SIG-M5 treated with dmso at 0.1 percent for 504 hours (cell line): Measurements from ENCODE around the gene TLR5.

Source experiments
- DNase-seq: peaks from one replicate; lab custom pipeline; 2025; ENCODE audit not compliant: unreplicated experiment; lab: John Stamatoyannopoulos, UW

Gene TLR5

DNA sequence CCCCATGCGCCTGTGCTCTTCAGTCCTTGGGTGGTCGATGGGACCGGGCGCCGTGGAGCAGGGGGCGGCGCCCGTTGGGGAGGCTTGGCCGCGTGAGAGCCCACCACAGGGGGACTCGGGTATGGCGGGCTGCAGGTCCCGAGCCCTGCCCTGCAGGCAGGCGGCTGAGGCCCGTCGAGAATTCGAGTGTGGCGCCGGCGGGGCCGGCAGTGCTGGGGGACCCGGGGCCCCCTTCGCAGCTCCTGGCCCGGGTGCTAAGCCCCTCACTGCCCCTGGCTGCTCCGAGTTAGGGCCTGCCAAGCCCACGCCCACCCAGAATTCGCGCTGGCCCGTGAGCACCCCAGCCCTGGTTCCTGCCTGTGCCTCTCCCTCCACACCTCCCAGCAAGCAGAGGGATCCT is 26.1 kb downstream of the TLR5 start:
- DNase-seq, result no peak

DNA sequence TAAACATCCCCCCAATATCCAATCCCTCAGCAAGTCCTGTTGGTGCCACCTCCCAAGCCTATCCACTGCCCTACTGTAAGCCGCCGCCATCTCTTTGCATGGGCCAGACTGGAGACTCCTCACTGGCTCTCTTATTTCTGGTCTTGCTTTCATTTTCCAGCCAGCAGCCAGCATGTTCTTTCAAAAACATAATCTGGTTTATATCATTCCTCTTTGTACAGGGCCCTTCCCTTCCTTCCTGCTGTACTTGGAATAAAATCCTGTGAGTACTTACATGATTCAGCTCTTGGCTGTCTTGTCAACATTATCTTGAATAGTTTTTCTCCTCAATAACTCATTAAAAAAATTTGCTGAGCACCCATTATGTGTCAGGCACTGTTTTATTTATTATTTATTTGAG is 28.2 kb downstream of the TLR5 start:
- no peak for DNase-seq

DNA sequence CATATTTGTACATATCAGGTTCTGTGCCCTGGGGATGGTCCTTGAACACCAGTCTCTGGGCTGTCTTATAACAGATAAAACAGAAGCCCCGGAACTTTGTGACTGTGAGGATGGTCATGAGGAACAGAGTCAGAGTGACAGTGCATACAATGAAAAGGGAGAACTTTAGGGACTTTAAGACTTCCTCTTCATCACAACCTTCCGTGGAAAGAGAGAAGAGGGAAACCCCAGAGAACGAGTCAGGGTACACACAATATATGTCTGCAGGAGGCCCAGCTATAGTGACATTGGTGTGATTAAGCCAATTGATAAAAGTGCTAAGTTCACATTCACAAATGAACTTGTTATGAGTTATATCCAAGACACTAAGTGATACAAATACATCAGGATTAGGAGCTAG is 32.1 kb downstream of the TLR5 start:
- DNase-seq, result no peak

DNA sequence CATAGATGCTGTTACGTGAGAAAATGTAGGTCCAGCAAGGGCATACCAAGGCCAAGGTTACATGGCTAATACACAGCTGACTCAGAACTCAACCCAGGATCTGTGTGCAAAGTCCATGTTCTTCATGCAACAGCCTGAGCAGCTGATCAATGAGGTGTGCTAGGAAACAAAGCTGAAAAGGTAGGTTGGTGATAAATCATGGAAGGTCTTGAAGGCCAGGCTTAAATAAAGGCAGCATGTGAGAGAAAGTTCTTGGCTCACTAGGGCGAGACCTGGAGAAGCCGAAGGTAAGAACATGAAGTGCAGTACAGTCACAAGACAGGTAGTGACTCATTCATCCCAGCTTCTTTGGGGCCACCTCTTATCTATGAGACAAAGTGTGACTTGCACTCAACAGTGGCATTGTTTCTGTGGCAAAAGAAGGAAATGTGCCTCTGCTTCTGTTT is 33.4 kb downstream of the TLR5 start:
- DNase-seq, result no peak

DNA sequence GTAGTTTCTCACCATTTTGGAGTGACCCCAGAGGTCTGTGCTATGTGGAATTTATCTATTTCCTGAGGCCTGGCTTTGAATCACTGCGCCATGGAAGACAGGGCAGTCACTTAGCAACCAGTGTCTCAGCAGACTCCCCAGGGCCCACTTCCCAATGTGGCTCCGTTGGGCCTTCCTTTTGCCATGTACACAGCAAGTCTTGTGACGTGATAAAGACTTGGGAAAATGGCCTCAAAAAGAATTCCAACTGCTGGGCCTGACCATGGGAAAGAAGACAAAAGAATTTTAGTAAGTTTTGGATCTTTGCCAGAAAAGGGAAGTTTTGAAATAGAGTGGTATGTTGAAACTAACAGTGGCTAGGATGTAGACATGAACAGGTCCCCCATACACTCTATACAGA is 36.2 kb downstream of the TLR5 start:
- DNase-seq, result no peak

DNA sequence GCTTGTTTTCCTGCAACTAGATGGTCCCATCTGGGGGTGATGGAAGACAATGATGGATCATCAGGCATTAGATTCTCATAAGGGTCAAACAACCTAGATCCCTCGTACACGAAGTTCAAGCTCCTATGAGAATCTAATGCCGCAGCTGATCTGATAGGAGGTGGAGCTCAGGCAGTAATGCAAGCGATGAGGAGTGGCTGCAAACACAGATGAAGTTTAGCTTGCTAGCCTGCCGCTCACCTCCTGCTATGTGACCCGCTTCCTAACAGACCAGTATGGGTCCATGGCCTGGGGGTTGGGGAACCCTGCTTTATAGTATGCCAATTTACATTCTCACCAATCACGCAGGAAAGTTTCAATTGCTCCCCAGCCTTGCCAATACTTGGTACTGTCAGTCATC is 37.5 kb downstream of the TLR5 start:
- no peak for DNase-seq

DNA sequence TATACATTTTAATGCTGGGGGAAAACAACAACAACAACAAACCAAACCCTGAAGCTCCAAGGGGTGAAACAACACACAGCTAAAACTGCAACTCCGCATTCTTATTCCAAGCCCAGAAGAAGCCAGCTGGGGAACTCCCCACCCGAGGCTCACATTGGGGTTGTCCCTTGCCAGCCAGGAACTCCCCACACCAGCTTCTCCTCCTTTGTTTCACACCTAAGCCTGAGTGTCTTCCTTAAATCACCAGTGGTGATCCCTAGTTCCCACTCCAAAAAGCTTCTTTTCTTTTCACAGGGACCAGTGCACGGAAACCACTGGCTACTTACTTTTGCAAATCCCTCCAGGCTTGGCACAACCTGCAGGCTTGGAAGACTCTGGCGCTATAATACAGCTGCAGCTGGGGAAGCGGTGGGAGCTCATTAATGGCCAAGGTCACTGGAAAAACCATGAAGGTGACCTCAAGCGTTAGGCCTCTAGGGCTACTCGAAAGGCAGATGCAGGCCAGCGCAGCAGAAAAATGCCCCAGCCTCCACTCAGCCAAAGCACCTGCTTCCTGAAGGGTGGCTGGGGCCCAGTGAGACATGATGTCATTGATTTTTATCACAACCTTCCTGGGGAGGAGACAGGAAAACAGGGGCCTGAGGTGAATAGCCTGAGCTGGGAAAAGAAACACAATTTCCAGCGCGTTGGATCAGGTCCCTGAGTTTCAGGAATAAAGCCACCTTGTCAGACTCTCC is 40.1 kb downstream of the TLR5 start:
- no peak for DNase-seq

DNA sequence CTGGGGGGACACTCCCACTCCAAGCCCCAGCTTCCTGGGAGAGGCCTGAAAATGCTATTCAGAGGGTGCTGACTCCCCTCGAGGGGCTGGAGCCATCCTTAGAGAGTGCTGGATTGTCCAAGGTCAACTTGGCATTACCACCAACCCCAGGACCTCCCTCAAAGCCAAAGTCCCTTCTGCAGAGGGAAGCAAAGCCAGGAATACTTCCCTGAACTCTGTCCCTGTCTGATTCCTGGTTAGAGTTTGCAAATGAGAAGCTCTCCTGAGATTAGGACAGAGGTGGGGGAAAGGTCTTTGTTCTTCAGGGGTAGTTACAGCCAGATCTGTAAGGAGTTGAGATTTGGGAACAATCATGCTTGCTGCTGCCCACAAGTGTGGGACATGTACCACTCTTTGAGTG is 45.3 kb downstream of the TLR5 start:
- DNase-seq, result no peak

DNA sequence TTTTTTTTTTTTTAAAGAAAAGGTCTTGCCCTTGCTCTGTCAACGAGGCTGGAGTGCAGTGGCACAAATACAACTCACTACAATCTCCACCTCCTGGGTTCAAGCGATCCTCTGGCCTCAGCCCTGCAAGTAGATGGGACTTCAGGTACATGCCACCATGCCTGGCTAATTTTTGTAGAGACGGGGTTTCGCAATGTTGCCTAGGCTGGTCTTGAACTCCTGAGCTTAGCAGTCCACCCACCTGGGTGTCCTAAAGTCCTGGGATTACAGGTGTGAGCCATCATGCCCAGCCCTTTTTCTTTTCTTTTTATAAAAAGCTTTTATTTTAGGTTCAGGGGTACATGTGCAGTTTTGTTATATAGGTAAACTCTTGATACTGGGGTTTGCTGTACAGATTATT is 47.2 kb downstream of the TLR5 start:
- DNase-seq, result no peak

DNA sequence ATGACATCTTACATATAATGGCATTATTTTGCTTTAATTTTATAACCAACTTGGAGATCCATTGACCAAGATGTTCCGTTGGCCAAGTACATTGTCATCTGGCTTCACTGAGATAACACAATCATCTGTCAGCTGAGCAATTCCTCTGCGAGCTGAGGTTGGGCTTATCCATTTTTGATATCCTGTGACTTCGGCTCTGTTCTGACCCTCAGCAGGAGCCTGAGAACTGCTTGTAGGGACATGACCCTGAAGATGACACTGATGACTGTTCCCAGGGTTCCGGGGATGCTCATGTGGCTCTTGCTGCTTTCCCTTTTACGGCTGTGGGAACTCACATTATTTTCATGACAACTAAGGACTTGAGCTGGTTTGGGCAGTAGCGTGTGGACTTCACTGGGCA is 51.2 kb downstream of the TLR5 start:
- no peak for DNase-seq

DNA sequence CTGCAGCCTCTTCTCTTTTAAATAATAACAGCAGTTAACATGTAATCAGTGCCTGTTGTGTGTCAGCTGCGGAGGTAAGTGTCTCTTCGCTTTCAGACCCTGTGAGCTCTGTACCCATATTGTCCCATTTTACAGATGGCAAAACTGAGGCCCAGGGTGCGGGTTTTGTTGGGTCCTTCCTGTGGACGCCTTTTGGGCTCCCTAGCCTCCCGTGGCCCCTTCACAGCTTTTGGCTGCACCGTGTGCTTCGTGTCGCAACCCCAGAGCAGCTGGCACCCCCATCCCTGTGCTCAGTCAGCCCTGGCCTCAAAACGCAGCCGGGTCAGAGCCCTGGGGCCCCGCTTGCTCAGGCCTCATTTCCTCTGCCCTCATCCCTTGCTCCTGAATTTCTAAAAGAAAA is 53.8 kb downstream of the TLR5 start:
- DNase-seq, result no peak

DNA sequence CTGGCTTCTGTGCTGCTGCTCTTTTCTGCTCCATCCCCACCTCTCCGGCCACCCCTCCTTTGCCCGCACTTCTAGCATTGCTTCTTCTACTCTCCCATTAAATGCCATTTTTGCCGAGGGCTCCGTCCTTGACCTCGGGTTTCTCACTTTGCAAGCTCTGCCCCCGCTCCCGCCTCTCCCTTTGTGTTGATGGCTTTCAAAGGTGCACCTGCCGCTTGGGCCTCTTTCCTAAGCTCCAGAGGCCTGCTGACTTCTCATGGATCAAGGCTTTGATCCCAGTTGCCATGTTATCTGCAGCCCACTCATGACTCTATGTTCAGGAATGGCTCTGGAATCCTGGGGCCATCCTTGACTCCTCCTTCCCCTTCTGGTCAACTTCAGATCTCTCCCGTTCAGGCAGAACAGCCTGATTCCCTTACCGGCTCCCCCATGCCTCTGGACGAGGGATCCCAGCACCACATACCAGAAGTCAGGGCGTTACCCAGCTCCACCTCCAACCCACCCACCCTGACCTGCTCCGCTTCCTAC is 54.3 kb downstream of the TLR5 start:
- no peak for DNase-seq

DNA sequence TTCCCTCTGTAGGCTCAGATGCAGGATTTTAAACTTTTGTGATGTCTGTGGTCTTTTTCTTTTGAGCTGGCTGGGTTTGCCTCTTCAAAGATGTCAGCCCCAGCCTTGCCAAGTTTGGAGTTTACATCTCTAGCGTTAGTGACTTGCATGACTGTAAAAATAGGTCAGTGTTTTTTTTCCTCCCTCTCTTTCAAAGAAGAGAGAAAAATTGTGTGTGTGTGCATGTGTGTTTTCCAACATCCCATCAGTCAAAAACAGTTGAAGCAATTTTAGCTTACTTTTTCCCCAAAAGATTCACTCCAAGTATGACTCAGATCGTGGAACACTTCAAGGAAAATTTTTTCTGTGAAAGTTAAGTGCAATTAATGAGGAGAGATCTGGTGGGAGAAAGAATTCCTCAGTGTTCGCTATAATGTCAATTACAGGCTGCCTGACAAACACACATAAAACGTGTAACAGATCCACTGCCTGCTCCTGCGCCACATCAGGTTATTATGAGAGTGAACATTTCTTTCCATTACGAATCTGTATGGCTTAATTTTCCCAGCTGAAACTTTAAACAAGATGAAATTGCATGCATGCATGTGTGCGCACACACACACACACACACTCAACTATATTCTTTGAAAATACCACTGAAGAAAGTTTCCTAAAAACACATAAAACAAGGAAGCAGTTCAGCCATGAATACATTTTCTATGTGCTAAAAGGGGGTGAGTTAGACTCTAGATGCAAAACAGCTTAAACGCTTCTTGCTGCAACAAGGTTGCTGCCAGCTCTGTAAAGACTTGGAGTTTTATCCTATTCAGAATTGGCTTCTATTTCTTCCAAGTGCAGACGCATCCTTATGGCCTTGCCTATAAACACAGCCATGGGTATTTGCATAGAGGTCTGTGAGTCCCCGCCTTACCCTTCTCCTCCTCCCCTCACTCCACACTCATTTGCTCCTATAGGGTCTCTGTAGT is 55.5 kb downstream of the TLR5 start:
- DNase-seq, result no peak

DNA sequence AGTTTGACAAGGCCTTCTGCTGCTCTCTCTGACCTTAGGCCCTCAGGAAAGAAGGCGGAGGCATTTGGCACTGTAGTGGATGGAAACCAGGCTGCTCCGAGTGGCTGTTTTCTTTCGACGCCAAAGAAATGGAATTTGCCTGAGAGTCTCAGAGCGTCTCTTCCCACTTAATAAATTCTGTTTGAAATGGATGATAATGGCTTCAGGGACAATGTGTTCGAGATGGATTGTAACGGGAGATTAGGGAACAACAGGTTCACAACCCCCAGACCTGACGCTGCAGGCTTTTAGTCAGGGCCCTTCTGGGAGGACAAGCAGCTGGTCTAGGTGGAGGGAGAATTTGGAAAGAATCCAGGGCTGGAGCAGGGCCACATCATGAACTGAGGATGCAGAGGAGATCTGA is 58.6 kb downstream of the TLR5 start:
- no peak for DNase-seq

DNA sequence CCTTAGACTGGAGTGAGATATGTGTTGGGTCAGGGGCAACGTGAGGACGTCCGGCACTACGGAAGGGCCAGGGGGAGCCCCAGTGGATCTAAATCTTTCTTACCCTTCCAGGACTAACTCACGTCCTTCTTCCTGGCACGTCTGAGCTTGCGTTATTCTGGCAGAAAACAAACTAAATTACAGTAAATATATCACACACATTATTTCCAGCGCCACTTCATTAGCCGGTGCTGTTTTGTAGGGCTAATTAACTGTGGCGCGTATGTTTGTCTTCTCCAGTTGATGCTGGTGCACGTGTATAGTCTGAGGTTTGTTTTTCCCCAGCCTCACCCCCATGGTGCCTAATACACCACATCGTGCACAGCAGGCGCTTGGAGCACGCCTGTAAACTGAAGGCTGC is 59.2 kb downstream of the TLR5 start:
- DNase-seq, result no peak

DNA sequence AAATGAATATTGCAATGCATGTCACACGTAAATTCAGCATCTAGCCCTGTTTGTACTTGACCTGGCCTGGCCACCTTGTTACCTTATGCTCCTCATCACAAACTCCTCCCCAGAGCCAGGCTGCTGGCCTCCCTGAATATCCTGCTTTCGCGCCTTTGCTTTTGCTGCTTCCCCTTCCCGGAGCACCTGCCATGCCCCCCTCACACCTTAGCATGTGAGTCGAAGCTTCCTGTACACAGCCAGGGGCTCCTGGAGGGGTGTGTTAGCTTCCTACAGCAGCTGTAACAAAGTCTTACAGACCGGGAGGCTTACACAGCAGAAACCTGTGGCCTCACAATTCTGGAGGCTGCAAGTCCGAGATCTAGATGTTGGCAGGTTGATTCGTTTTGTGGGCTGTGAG is 60.1 kb downstream of the TLR5 start:
- no peak for DNase-seq

DNA sequence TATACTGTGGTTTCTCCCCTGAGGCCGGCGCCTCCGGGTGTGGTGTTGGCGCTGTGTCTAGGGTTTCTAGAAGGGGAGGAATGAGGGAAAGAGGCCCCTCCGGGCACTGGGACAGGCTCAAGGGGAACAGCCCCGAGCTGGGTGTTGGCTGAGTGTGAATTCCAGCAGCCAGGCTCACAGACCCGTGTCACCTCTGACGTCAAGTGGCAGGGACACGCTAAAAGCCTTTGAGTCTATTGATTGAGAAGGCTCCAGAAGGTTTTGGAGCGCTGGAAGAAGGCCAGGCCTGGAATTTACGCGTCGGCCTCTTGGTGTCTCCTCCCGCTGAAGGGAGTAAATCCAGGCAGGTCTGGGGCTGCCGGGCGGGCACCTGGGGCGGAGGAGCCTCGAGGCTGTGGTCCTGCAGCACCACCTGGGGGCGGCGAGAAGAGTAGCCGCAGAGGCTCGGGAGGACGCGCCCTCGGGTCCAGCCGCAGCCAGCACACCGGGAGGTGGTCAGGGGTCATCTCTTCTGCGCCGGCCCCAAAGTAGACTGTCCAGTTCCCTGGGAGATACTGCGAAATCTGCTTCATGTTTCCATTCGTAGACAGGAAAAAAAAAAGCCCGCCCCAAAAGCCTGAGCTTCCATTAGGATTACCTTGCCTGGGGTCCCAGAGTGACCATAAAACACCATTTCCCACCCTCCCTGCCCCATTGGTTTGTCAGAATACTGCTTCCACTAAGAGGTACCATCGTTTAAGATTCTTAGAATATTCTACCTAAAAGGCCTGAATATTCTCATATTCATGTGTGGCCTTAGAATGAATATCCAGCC is 61.7 kb downstream of the TLR5 start:
- DNase-seq, result peak; percentile 75

DNA sequence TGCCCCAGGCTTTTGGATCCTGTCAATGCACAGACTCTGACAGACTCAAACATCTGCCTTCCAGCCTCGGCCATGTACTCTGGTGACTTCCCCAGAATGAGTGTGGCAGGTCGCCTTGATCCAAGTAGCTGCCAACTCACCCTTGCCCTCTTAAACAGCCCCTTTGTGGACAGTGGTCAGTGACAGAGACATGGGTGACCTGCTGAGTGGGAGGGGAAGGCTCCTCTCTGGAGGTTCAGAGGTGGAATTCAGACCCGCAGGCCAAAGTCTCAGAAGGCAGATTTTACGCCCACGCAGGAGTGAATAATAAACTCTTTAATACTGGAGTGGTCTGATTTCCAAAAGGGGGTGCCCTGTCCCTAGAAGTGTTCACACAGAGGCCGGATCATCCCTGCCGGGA is 63.5 kb downstream of the TLR5 start:
- no peak for DNase-seq

DNA sequence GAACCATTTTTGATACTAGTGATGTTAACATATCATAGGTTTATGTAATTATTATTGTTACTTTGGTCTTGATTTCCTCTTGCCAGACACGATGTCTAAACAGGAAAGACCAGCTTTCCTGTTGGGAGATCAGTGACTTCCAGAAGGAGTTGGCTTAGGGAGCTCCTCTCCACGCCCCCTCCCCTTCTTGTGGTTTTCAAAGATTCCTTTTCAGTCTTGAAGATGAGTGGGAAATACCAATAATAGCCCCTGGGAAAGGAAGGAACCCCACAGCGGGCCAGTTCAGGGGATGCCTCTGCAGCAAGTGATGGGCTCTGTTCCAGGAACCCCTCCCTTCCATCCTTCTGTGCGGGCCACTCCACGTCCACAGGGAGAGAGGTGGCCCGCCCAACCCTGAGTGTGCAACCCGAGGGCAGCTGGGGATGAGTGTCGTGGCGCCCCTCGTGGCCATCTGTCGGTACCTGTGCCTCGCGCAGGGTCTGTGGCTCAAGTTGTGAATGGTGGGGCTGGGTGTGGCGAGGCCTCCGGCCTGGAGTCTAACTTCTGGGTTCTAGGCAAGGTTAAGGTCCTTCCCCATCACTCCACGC is 65.7 kb downstream of the TLR5 start:
- no peak for DNase-seq

DNA sequence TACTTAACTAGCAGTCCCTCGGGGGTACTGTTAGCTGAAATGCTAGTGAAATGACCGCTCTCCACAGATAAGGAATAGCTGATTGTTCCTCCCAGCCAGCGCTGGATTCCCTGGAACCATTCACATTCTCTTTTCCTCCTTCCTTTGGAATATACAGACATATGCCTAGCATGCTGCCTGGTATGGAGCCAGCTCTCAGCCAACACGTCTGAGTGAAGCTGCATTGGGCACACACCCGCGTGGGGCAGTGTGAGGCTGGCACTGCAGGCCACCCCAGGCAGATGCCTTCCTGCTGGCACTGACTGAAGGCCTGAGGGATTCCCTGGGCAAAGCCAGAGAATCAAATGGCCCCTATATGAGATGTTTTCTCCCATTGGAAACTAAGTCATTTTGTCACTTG is 66.7 kb downstream of the TLR5 start:
- DNase-seq, result no peak

DNA sequence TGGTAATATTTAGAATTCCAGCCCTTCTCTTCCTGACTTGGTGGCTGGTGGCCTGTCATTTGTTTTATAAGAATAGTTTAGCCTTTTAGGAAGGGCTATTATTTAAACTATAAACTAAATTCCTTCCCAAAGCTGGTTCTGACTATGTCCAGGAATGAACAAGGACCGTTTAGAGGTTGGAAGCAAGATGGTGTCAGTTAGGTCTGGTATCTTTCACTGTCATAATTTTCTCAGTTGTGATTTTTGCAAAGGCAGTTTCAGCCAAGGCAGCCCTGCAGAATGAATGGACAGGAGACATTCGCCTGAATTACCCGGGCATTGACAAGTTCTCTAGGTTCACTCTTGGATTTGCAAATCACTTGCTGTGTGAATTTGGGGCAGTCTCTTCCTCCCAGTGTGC is 67.2 kb downstream of the TLR5 start:
- DNase-seq, result no peak
